ENCODE data around the gene TAGLN.

Gene TAGLN

DNA sequence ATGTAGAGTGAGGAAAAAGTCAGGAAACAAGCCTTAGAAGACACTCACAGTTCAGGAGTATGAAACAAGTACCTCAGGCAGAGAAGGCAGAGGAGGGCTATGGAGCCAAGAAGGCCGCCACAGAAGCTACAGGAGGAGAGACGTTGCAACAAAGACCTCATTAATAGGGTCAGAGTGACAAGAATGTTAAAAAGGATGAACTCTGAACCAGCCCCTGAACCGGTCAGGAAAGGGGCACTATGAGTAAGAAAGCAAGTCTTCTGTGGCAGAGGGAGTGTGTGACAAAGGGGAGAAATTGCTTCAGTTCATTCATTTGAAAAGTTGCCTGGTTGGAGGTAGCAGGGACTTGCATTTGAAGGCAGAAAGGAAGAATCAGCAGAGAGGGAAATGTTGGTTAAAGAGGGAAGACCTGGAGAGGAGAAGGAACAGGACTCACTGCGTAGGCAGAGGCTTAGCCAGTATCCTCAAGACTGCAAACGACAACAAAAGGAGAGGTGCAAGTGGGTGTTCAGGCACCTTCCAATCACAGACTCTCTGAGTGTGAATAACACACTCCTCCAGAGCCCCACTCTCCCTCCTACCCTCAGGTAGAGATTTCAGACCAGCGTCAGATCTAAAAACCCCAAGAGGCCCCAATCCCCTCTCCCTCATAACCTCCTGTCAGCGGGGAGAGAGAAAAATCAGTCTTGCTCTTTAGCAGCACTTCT lies 15.4 kb downstream of the TAGLN start:
- H3K36me3 ChIP-seq (ENCODE audit: control insufficient read depth, insufficient read depth, low read length) = peaks cover 61% of the 10 kb centered on the region
- H3K27me3 ChIP-seq (replicated peaks; ENCODE audit: control insufficient read depth, insufficient read depth, low read length, poor library complexity, severe bottlenecking) = no peaks in the 10 kb centered on the region
- H3K4me1 ChIP-seq (ENCODE audit: control insufficient read depth, insufficient read depth, low read length, poor library complexity, severe bottlenecking) = no peaks in the 10 kb centered on the region
- no peak overlapping the region for H3K27ac ChIP-seq (ENCODE audit: insufficient read depth, low read length, poor library complexity, severe bottlenecking)
- no peak overlapping the region for H3K4me3 ChIP-seq (ENCODE audit: insufficient read depth, low read depth, low read length, poor library complexity, severe bottlenecking)
- H3K9me3 ChIP-seq (ENCODE audit: control insufficient read depth, low read length) = no peaks in the 10 kb centered on the region
- DNase-seq = no peak

- H3K4me3 ChIP-seq (ENCODE audit: insufficient read depth, low read depth, low read length, poor library complexity, severe bottlenecking) = no peak overlapping the region
- DNase-seq = no peak
- H3K9me3 ChIP-seq (ENCODE audit: control insufficient read depth, low read length) = no peaks in the 10 kb centered on the region
- H3K4me1 ChIP-seq (ENCODE audit: control insufficient read depth, insufficient read depth, low read length, poor library complexity, severe bottlenecking) = no peaks in the 10 kb centered on the region
- H3K27ac ChIP-seq (ENCODE audit: insufficient read depth, low read length, poor library complexity, severe bottlenecking) = no peak overlapping the region
- H3K36me3 ChIP-seq (ENCODE audit: control insufficient read depth, insufficient read depth, low read length) = peaks cover 89% of the 10 kb centered on the region
- no peaks in the 10 kb centered on the region for H3K27me3 ChIP-seq (replicated peaks; ENCODE audit: control insufficient read depth, insufficient read depth, low read length, poor library complexity, severe bottlenecking)
Observed at GRCh38 chr11:117217141-117218084, 18.2 kb downstream of the TAGLN start.

DNA sequence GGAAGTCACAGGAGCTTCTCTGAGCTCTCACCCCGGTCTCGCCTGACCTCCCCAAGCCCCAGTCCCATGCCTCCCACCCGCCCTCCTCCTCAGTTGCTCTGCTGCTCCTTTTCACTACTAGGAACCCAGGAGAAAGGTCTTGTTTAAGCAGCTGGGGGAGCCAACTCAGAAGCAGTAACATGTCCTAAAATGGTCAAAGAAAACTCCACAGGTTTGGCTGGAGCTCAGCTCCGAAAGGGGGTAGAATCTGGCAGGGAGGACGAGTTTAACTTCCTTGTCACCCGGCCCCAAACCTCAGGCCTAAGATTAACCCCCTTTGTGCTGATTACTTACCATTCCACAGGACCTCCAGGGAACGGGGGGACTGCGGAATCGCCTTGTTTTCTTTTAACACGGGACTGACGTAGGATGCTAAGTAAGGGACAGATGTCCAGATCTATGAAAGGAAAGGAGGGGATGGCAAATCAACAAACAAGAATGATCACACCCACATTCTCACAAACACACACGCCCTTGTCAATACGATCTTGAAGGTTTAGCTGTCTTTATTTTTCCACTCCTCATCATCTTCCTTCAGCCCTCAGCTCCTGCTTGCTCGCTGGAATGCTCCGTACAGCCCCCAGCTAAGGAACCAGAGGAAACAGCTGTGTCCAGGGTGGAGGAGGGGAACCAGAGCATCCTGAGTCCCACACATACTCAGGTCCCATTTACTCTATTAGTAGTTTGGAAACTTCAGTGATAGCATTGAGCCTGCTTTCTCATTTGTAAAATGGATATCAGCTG lies 19.2 kb downstream of the TAGLN start:
- Histone ChIP-seq H3K4me1 (ENCODE audit: control insufficient read depth, insufficient read depth, low read length, poor library complexity, severe bottlenecking) (no peaks in the 10 kb centered on the region), H3K27me3 (replicated peaks; ENCODE audit: control insufficient read depth, insufficient read depth, low read length, poor library complexity, severe bottlenecking) (no peaks in the 10 kb centered on the region), H3K27ac (ENCODE audit: insufficient read depth, low read length, poor library complexity, severe bottlenecking) (no peak overlapping the region), H3K9me3 (ENCODE audit: control insufficient read depth, low read length) (no peaks in the 10 kb centered on the region), H3K36me3 (ENCODE audit: control insufficient read depth, insufficient read depth, low read length) (peaks cover 92% of the 10 kb centered on the region), H3K4me3 (ENCODE audit: insufficient read depth, low read depth, low read length, poor library complexity, severe bottlenecking) (no peak overlapping the region)
- no peak for DNase-seq

DNA sequence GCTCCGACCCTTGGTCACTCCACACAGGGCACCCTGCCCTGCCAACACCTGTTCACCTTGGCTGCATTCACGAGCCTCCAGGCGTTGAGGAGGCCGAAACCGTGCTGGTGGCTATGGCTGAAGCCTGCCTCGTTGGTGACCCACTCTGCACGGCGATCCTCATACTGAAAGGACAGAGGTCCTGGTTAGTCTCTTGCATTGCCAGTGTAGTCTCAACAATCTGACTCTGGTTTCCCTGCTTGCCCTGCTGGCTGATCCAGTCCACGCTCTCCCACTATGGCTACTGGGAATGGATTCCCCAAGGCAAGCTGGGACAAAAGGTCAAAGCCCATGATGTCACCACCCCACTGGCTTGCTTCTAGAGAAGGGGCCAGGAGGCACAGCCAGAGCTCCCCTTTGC lies 19.8 kb downstream of the TAGLN start:
- Histone ChIP-seq H3K27ac (ENCODE audit: insufficient read depth, low read length, poor library complexity, severe bottlenecking) (no peak overlapping the region), H3K27me3 (replicated peaks; ENCODE audit: control insufficient read depth, insufficient read depth, low read length, poor library complexity, severe bottlenecking) (no peaks in the 10 kb centered on the region), H3K9me3 (ENCODE audit: control insufficient read depth, low read length) (no peaks in the 10 kb centered on the region), H3K4me3 (ENCODE audit: insufficient read depth, low read depth, low read length, poor library complexity, severe bottlenecking) (no peak overlapping the region), H3K36me3 (ENCODE audit: control insufficient read depth, insufficient read depth, low read length) (peaks cover 94% of the 10 kb centered on the region), H3K4me1 (ENCODE audit: control insufficient read depth, insufficient read depth, low read length, poor library complexity, severe bottlenecking) (no peaks in the 10 kb centered on the region)
- DNase-seq = no peak

- DNase-seq = no peak
- Histone ChIP-seq H3K9me3 (ENCODE audit: control insufficient read depth, low read length) (no peaks in the 10 kb centered on the region), H3K4me1 (ENCODE audit: control insufficient read depth, insufficient read depth, low read length, poor library complexity, severe bottlenecking) (no peaks in the 10 kb centered on the region), H3K36me3 (ENCODE audit: control insufficient read depth, insufficient read depth, low read length) (peaks cover 94% of the 10 kb centered on the region), H3K4me3 (ENCODE audit: insufficient read depth, low read depth, low read length, poor library complexity, severe bottlenecking) (no peak overlapping the region), H3K27ac (ENCODE audit: insufficient read depth, low read length, poor library complexity, severe bottlenecking) (no peak overlapping the region), H3K27me3 (replicated peaks; ENCODE audit: control insufficient read depth, insufficient read depth, low read length, poor library complexity, severe bottlenecking) (no peaks in the 10 kb centered on the region)
Observed at GRCh38 chr11:117219455-117219854, 20.3 kb downstream of the TAGLN start.

DNA sequence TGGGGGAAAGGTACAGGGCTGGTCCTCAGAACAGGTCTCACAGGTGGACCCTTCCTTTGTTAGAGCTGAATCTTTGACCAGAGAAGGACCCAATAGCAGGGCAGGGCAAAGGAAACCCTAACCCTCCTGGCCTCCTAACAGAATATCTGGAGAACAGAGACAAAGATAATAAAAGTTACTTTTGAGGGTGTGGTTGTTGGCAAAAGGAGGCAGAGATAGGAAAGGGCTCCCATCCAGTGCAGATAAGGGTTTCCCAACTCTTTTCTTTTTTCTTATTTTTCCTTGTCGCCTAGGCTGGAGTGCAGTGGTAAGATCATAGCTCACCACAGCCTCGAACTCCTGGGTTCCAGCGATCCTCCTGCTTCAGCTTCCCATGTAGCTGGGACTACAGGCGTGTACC lies 20.8 kb downstream of the TAGLN start:
- H3K27ac ChIP-seq (ENCODE audit: insufficient read depth, low read length, poor library complexity, severe bottlenecking) = no peak overlapping the region
- H3K36me3 ChIP-seq (ENCODE audit: control insufficient read depth, insufficient read depth, low read length) = peaks cover 93% of the 10 kb centered on the region

DNA sequence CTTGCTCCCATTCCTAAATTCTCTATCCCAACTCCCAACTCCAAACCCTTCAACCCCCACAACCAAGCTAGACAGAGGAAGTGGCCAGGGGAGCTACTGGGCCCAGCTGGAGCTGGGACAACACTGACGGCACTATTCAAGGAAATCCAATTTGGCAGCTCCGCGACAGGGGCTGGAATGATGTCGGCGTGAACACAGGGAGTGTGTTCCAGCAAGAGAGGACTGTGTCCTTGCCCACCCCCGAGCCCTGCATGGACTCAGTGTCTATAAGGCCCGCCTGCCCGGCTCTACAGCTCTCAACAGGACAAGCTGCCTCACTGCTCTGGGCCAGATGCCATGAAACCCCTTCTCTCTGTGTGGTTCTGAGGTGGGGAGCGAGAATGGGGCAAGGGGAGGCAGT lies 21.4 kb downstream of the TAGLN start:
- Histone ChIP-seq H3K4me1 (ENCODE audit: control insufficient read depth, insufficient read depth, low read length, poor library complexity, severe bottlenecking) (no peaks in the 10 kb centered on the region), H3K4me3 (ENCODE audit: insufficient read depth, low read depth, low read length, poor library complexity, severe bottlenecking) (no peak overlapping the region), H3K27me3 (replicated peaks; ENCODE audit: control insufficient read depth, insufficient read depth, low read length, poor library complexity, severe bottlenecking) (no peaks in the 10 kb centered on the region), H3K27ac (ENCODE audit: insufficient read depth, low read length, poor library complexity, severe bottlenecking) (no peak overlapping the region), H3K36me3 (ENCODE audit: control insufficient read depth, insufficient read depth, low read length) (peaks cover 95% of the 10 kb centered on the region), H3K9me3 (ENCODE audit: control insufficient read depth, low read length) (no peaks in the 10 kb centered on the region)
- no peak for DNase-seq

More for the DNA sequence above, 20.8 kb downstream of the TAGLN start:
- Histone ChIP-seq H3K27me3 (replicated peaks; ENCODE audit: control insufficient read depth, insufficient read depth, low read length, poor library complexity, severe bottlenecking) (no peaks in the 10 kb centered on the region), H3K9me3 (ENCODE audit: control insufficient read depth, low read length) (no peaks in the 10 kb centered on the region), H3K4me3 (ENCODE audit: insufficient read depth, low read depth, low read length, poor library complexity, severe bottlenecking) (no peak overlapping the region), H3K4me1 (ENCODE audit: control insufficient read depth, insufficient read depth, low read length, poor library complexity, severe bottlenecking) (no peaks in the 10 kb centered on the region)
- no peak for DNase-seq

GRCh38 chr11:117220999-117221774 lies 22.0 kb downstream of the TAGLN start:
- Histone ChIP-seq H3K36me3 (ENCODE audit: control insufficient read depth, insufficient read depth, low read length) (peaks cover 93% of the 10 kb centered on the region), H3K4me3 (ENCODE audit: insufficient read depth, low read depth, low read length, poor library complexity, severe bottlenecking) (no peak overlapping the region), H3K9me3 (ENCODE audit: control insufficient read depth, low read length) (no peaks in the 10 kb centered on the region), H3K27me3 (replicated peaks; ENCODE audit: control insufficient read depth, insufficient read depth, low read length, poor library complexity, severe bottlenecking) (no peaks in the 10 kb centered on the region), H3K4me1 (ENCODE audit: control insufficient read depth, insufficient read depth, low read length, poor library complexity, severe bottlenecking) (no peaks in the 10 kb centered on the region), H3K27ac (ENCODE audit: insufficient read depth, low read length, poor library complexity, severe bottlenecking) (no peak overlapping the region)
- no peak for DNase-seq

DNA sequence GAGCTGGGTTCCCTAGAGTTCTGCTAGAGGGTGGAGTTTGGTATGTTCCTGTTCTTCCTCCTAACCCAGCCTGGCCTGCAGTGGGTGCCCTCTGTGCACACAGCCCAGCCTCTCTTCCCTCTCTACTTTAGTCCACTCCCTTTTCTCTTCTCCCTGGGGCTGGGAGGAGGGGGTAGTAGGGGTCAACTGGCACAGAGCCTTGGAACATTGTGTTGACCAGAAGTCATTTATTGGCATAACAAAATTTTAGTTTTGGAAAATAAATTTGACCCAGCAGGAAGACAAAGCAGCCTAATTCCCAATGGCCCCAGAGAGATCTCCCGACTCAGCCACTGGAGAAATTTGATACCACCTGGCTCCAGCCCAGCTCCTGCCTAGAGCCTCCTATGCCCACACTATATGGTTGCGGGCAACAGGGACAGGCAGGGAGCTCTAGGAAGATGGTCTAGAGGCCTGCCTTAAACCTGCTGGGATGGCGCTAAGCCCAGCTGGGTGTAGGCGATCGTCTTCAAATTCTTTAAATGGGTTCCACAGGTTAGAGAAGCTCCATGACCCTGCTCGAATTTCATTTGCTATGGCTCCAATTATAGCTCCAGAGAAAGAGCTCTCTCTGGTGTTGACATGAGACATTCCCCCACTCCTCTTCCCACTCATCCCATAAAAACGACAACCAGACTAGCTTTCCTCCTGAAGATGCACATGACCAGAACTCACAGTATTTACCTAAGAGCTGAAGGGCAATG lies 22.8 kb downstream of the TAGLN start:
- Histone ChIP-seq H3K9me3 (ENCODE audit: control insufficient read depth, low read length) (no peaks in the 10 kb centered on the region), H3K27ac (ENCODE audit: insufficient read depth, low read length, poor library complexity, severe bottlenecking) (no peak overlapping the region), H3K4me1 (ENCODE audit: control insufficient read depth, insufficient read depth, low read length, poor library complexity, severe bottlenecking) (peaks cover 3% of the 10 kb centered on the region), H3K36me3 (ENCODE audit: control insufficient read depth, insufficient read depth, low read length) (peaks cover 95% of the 10 kb centered on the region), H3K4me3 (ENCODE audit: insufficient read depth, low read depth, low read length, poor library complexity, severe bottlenecking) (no peak overlapping the region), H3K27me3 (replicated peaks; ENCODE audit: control insufficient read depth, insufficient read depth, low read length, poor library complexity, severe bottlenecking) (no peaks in the 10 kb centered on the region)
- no peak for DNase-seq

Data from effector memory CD4-positive, alpha-beta T cell (primary cell).